Cardiac septum (tissue), 1 donor: ENCODE data around the gene CYP11A1. TPM values are rescaled to one million over a fixed set of nuclear protein-coding genes. Genes with fewer than 3 reads are reported as not detected.
A peak's percentile ranks its signal among the peaks of the same experiment; 100 is the strongest.
"Not testable (repeated sequence)": the region's sequence is repeated elsewhere in the genome, so short reads cannot be mapped to it uniquely, and the experiment has no call there.

Experiments
- DNase-seq: peaks from one replicate; pipeline ENCODE4 v3.0.0-alpha.2; 2020; ENCODE audit warnings: low spot score
- intact Hi-C: fragments of 100-400 bp; cut with DNase I; formaldehyde crosslinking; loops from one replicate; pipeline ENCODE4 v1.14.0; 2022
- total RNA-seq: library from RNA; stranded (reverse); fragmentation: NEBNext Ultra II Directional; extraction: Animal tissue kit (Norgen Biotek cat#: 25700); gene quantifications from one replicate; pipeline ENCODE4 v1.2.1, GENCODE V29; 2021
- donor health status: DM: no; HTN: no; CAD: no.

Gene CYP11A1
- total RNA-seq, 1 donor from 2014 or later = 2.5 TPM

DNA sequence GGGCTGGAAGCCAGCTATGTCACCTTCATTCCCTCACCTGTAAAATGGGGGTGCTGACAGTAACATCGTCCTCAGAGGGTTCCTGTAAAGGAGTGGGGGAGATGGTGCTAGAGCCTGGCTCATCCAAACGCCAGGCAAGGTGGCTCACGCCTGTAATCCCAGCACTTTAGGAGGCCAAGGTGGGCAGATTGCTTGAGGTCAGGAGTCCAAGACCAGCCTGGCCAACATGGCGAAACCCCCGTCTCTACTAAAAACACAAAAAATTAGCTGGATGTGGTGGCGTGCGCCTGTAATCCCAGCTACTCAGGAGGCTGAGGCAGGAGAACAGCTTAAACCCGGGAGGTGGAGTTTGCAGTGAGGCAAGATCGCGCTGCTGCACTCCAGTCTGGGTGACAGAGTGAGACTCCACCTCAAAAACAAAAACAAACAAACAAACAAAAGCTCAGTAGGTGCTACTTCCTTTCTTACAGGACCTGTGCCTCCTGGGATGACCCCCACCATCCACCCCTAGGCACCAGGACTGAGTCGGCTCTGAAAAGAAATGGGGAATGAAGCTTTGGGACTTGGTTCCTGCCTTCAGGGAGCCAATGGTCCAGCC is 22.7 kb upstream of the CYP11A1 start:
- intact Hi-C loops, DNase-seq: not testable (repeated sequence)

- intact Hi-C loops = no loop called here
- no peak for DNase-seq
Measured at GRCh38 chr15:74389241-74390048, 22.0 kb upstream of the CYP11A1 start.

- intact Hi-C loops = no loop called here
- DNase-seq = no peak
Measured at GRCh38 chr15:74388363-74388951, 21.0 kb upstream of the CYP11A1 start.

GRCh38 chr15:74387621-74388362 is 20.3 kb upstream of the CYP11A1 start:
- no peak for DNase-seq
- intact Hi-C loops = no loop called here

DNA sequence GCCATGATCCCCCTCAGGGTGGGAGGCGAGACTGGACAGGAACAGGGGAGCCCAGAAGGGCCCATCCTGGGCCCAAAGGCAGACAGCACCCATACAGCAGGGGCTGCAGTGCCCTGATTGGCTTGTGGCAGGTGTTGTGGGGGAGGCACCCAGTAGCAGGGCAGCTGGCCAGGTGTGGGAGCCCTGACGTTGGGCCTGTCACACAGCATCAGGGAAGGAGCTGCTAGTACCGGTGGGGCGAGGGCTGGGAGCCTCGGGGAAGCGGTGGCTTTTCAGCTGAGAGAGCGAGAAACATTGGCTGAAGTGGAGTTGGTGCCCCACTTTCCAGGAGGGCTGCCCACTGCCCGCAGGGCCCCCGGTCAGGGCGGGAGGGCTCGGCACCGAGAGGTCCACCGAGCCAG is 19.7 kb upstream of the CYP11A1 start:
- intact Hi-C loops = no loop called here
- DNase-seq = no peak

- no peak for DNase-seq
- intact Hi-C loops = no loop called here
Measured at GRCh38 chr15:74386496-74387140, 19.2 kb upstream of the CYP11A1 start.

- no peak for DNase-seq
- intact Hi-C loops = no loop called here
Measured at GRCh38 chr15:74385733-74386132, 18.3 kb upstream of the CYP11A1 start.

DNA sequence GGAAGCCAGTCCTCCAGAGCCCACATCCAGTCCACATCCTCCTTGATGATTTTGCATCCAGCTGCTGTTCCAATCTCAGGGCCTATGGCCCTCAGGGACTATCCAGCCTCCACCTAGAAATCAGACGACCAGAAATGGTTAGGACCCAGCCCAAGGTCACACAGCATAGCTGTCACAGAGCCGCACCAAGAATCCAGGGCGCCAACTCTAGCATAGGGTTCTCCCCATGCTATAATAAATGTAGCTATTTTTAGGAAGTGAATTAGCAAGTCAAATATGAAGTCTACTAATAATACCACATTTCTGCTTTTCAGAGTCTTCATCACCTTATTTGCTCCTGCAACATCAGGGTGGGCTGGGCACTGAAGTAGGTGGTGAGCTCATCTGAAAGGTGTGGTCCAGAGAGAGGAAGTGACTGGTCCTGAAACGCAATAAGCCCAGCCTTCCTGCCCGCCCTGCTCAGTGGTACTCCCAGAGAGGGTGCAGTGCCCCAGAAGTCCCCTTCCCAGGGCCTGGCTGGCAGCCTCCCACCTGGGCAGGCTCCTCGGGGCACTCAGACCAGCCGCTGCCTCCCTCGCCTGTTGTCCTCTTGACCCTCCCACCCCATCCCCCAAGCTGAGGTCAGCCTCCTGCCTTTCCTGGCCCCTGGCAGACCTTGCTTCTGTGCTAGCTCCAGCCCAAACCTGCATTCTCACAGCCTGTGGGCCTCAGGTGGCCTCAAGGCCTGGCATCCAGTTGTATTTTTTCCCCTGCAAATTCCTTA is 17.6 kb upstream of the CYP11A1 start:
- intact Hi-C loops = no loop called here
- no peak for DNase-seq

DNA sequence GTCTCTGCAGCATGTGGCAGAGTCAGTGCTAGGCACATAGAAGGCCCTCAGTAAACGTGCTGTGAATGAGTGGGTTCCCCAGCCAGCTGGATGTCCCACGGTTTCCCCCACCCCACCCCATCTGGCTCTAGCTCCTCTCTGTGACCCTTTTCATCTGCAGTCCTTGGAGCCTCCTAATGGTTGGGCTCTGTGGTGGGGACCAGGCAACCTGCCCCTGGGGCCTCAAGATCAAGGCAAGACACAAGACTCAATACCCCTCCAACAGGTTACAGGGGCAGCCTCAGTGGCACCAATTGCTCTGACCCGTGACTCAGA is 17.1 kb upstream of the CYP11A1 start:
- DNase-seq = no peak
- intact Hi-C loops = no loop called here

DNA sequence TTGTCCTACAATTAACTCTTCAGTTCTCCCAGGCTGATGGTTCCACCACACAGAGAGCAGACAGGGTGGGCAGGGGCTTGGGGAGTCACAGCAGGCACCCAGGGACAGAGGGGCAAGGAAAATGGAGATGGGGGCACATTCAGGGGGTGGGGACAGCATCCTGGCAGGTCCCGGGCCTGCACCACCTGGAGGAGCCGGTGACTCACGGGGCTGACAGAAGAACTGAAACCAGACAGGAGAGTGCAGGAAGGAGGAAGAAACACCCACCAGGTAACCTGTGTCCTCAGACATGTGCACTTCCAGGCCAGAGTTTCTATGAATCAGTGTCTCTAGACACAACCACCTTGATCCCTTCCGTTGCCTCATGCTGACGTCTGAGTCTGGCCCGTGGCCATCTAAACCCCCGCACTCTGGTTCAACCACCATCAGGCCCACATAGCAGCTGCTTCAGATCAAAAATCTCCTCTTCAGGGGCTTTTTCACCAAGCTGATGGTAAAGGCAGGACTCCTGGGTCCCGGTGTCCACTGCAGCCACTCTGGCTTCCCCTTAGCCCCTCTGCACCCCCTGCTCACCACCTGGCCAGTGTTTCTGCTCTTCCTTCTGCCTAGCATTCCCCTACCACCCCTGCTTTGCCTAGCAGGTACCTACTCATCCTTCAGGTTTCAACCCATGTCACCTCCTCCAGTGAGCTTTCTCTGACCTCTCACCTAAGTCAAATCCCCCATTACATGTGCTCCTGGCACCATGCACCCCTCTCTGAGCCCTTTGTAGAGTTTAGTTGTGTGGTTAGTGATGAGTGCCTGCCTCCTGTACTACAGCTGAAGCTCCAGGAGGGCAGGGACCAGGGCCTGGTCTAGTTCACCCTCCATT is 16.5 kb upstream of the CYP11A1 start:
- intact Hi-C loops = no loop called here
- DNase-seq = no peak

- no peak for DNase-seq
Measured at GRCh38 chr15:74383286-74383685, 15.8 kb upstream of the CYP11A1 start.

GRCh38 chr15:74382004-74382816 is 14.8 kb upstream of the CYP11A1 start:
- peak; percentile 94 for DNase-seq
- intact Hi-C loops = loop anchor here (1.0 kb wide), 1 partner anchor 56 kb away; no protein-coding TSS in a partner anchor

More at GRCh38 chr15:74383286-74383685, 15.8 kb upstream of the CYP11A1 start:
- intact Hi-C loops = no loop called here

DNA sequence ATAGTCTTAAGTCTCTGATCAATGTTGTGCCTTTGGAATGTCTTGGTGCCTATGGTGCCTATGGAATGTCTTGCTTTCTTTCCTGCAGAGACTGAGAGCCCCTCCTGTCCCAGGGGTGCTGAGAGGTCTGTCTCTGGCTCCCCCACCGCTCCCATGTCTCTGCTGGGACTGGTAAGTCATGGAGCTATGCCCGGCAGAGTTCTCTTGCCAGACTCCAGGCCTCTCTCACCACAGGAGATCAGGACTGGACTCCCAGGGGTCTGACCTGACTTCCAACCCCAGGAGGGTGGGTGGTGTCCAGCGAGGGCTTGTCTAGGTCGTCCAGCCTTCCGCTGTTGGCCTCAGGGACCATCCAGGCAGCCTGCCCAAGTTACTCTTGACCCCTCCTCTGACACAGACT is 14.0 kb upstream of the CYP11A1 start:
- intact Hi-C loops = no loop called here
- DNase-seq = no peak

GRCh38 chr15:74381190-74381453 is 13.7 kb upstream of the CYP11A1 start:
- intact Hi-C loops = no loop called here
- DNase-seq = no peak

DNA sequence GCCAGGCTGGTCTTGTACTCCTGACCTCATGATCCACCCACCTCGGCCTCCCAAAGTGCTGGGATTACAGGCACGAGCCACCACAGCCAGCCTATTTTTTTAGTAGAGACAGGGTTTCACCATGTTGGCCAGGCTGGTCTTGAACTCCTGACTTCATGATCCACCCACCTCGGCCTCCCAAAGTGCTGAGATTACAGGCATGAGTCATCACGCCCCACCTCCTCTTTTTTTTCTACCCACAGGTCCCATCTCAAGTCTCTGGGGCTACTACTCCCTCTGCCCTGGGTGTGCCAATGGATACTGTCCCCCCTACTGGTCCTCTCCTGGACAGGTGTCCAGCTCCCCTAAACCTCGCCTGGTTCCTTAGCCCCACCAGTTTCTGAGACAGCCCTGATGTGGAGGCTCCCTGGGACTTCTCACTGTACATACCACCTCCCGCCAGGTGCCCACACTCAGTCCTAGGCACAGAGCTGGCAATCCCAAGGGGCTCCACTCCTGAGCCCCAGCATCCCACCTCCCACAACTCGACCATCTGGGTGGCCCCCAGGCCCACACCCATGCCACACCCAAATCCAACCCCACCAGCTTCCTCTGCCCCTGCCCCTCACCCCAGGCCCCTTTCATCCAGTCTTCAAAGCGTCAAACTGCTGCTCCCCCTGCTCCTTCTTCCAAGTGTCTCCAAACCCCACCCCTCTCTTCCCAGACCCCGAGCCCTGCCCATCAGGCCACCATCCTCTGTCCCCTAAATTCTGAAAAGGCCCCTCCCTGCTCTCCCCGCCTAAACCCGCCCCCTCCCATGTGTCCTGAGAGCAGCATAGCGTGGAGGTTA is 13.1 kb upstream of the CYP11A1 start:
- intact Hi-C loops = no loop called here
- no peak for DNase-seq

DNA sequence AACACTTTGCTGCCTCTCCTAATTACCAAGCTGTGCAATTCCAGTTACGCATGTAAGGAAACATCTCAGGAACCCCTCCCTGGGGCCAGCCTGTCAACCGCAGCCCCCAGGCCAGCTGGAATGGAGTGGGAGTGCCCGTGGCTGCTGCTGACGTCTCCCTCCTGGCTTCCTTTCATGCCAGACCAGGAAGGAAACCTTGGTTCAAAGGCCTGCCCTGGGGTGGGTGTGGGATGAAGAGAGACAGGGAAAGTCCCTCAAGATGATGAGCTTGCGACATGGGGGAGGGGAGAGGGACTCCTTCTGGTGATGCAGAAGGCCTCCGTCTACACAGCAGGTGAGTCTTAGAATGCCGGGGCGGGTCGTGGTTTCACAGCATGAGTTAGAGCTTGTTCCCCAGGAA is 11.4 kb upstream of the CYP11A1 start:
- intact Hi-C loops = no loop called here
- DNase-seq = no peak
